ENCODE measurements around the gene HOXD11.

HOXD11 gene

DNA sequence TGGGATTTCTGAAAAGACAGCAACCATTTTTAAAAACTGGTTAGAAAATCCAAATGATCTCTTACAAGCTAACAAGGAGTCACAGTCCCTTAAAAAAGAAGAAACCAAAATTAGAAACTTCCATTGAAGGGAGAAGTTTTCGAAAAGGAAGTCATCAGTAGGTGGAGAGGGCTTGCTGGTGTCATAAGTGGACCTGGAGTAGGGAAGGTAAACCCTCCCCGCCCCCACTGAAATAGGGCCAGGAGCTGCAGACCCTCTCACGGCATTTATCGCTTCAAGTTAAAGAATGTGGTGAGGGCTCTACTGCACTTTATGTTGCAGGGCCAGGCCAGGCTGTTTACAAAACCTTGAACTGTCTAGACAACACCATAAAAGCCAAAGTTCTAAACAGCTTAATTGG lies 2.9 kb downstream of the HOXD11 start:
- Histone ChIP-seq H3K9ac (no peak overlapping the region), H3K36me3 (ENCODE audit: insufficient read depth) (no peaks in the 10 kb centered on the region), H2AFZ (ENCODE audit: low read depth) (no peak overlapping the region), H3K27ac (no peak overlapping the region), H3K79me2 (ENCODE audit: insufficient read depth, low read depth) (no peaks in the 10 kb centered on the region), H4K20me1 (ENCODE audit: insufficient read depth) (no peaks in the 10 kb centered on the region), H3K4me2 (no peak overlapping the region), H3K4me1 (ENCODE audit: low read depth, poor library complexity, severe bottlenecking) (no peaks in the 10 kb centered on the region), H3K4me3 (IDR thresholded peaks at IDR 0.05; ENCODE audit: insufficient read depth, low read depth, low read length) (no peak overlapping the region), H3K27me3 (ENCODE audit: insufficient read depth, low read depth) (no peaks in the 10 kb centered on the region)
- no peak for TF ChIP-seq CTCF (conservative IDR thresholded peaks at IDR 0.05; ENCODE audit: low read depth, low read length)

GRCh38 chr2:176110415-176111308 lies 3.6 kb downstream of the HOXD11 start:
- Histone ChIP-seq H3K4me3 (IDR thresholded peaks at IDR 0.05; ENCODE audit: insufficient read depth, low read depth, low read length) (no peak overlapping the region), H3K36me3 (ENCODE audit: insufficient read depth) (no peaks in the 10 kb centered on the region), H3K27me3 (ENCODE audit: insufficient read depth, low read depth) (no peaks in the 10 kb centered on the region), H3K4me1 (ENCODE audit: low read depth, poor library complexity, severe bottlenecking) (no peaks in the 10 kb centered on the region), H4K20me1 (ENCODE audit: insufficient read depth) (no peaks in the 10 kb centered on the region), H2AFZ (ENCODE audit: low read depth) (no peak overlapping the region), H3K27ac (no peak overlapping the region), H3K9ac (no peak overlapping the region), H3K4me2 (no peak overlapping the region), H3K79me2 (ENCODE audit: insufficient read depth, low read depth) (no peaks in the 10 kb centered on the region)
- no peak for TF ChIP-seq CTCF (conservative IDR thresholded peaks at IDR 0.05; ENCODE audit: low read depth, low read length)

- H3K4me2 ChIP-seq = no peak overlapping the region
- H4K20me1 ChIP-seq (ENCODE audit: insufficient read depth) = no peaks in the 10 kb centered on the region
- no peaks in the 10 kb centered on the region for H3K4me1 ChIP-seq (ENCODE audit: low read depth, poor library complexity, severe bottlenecking)
- H3K36me3 ChIP-seq (ENCODE audit: insufficient read depth) = no peaks in the 10 kb centered on the region
- no peak overlapping the region for H3K27ac ChIP-seq
- TF ChIP-seq CTCF (conservative IDR thresholded peaks at IDR 0.05; ENCODE audit: low read depth, low read length) = peak; percentile 68
- H3K27me3 ChIP-seq (ENCODE audit: insufficient read depth, low read depth) = no peaks in the 10 kb centered on the region
- no peak overlapping the region for H3K9ac ChIP-seq
- no peak overlapping the region for H2AFZ ChIP-seq (ENCODE audit: low read depth)
- no peak overlapping the region for H3K4me3 ChIP-seq (IDR thresholded peaks at IDR 0.05; ENCODE audit: insufficient read depth, low read depth, low read length)
- no peaks in the 10 kb centered on the region for H3K79me2 ChIP-seq (ENCODE audit: insufficient read depth, low read depth)
These were observed 4.2 kb downstream of the HOXD11 start for GRCh38 chr2:176111309-176111663.

DNA sequence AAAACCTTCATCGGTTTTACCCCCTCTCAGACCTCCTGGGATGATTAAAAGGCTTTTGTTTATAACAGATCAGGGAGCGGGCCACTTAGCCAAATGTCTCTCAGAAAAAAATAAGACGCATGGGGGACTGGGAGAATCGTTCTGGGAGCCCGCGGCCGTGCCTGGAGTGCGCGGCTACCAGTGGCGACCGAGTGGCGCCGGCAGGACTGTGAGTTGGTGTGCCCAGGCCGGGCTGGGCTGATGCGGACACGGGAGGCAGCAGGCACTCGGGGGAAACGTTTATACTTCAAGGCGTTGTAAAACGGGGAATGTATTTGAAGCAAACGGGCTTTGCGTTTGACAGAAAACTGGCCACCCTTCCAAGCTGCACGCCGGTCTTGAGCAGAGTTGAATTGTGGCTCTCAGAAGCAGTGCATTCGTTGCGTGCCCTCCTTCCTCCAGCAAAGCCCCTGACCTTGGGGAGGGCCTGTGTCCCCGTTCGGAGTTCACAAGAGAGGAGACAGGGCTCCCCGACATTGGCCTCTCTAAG lies 4.8 kb downstream of the HOXD11 start:
- Histone ChIP-seq H4K20me1 (ENCODE audit: insufficient read depth) (no peaks in the 10 kb centered on the region), H3K27me3 (ENCODE audit: insufficient read depth, low read depth) (no peaks in the 10 kb centered on the region), H3K36me3 (ENCODE audit: insufficient read depth) (no peaks in the 10 kb centered on the region), H3K4me1 (ENCODE audit: low read depth, poor library complexity, severe bottlenecking) (no peaks in the 10 kb centered on the region), H3K27ac (no peak overlapping the region), H3K4me2 (no peak overlapping the region), H3K79me2 (ENCODE audit: insufficient read depth, low read depth) (no peaks in the 10 kb centered on the region), H3K4me3 (IDR thresholded peaks at IDR 0.05; ENCODE audit: insufficient read depth, low read depth, low read length) (no peak overlapping the region), H2AFZ (ENCODE audit: low read depth) (no peak overlapping the region), H3K9ac (no peak overlapping the region)
- TF ChIP-seq CTCF (conservative IDR thresholded peaks at IDR 0.05; ENCODE audit: low read depth, low read length) = no peak
